ENCODE measurements around the gene DPP10.

Gene DPP10

DNA sequence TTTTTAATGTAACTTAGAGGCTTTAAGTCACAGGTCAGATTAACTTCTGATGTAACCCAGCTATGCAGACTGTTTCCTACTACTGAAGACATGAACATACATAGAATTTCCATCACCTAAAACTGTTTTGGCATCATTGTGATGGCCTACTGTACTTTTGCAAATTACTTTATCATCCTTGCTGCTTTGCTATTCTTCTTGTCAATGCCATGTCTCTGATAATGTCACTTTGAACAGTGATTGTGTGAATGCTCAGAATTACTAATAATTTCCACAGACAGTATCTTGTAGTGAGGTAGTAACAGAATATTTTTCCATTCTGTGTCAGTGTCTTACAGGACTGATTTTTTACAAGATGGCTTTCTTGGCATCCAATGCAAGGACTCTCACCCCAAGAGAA is 663.5 kb downstream of the DPP10 start:
- Histone ChIP-seq H3K36me3 (ENCODE audit: control insufficient read depth, insufficient read depth, low read length) (no peaks in the 10 kb centered on the region), H3K27ac (ENCODE audit: low read depth, low read length, severe bottlenecking) (no peak overlapping the region), H3K9me3 (ENCODE audit: control insufficient read depth, low read length) (no peaks in the 10 kb centered on the region), H3K4me3 (ENCODE audit: extremely low read depth, insufficient read depth, low read length, poor library complexity, severe bottlenecking) (no peak overlapping the region), H3K4me1 (ENCODE audit: control insufficient read depth, insufficient read depth, low read length, poor library complexity, severe bottlenecking) (no peaks in the 10 kb centered on the region)

DNA sequence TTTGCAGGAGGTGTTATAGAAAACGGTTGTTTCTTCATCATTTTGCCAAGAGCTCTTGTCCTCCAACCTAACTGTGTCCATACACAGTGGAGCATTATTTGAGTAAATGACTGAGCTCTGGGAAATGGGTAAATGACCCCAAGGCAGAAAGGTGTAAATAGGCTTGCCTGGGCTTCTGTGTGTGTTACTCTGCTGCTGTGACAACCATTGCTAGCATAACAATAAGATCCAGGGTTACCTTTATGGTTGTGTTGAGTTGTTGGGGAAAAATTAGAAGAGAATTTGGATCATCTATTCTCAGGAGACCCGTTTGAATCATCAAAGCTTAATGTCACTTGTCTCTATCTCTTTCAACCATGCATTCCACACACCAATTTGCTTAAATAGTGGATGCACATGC is 672.7 kb downstream of the DPP10 start:
- WGBS, 2 experiments (ENCODE audit: insufficient coverage in 2 of 2), result 73 to 80% methylated on average over 2 of the region's 2 CpGs
- no peaks in the 10 kb centered on the region for H3K9me3 ChIP-seq (ENCODE audit: control insufficient read depth, low read length)
- no peaks in the 10 kb centered on the region for H3K4me1 ChIP-seq (ENCODE audit: control insufficient read depth, insufficient read depth, low read length, poor library complexity, severe bottlenecking)
- no peak overlapping the region for H3K4me3 ChIP-seq (ENCODE audit: extremely low read depth, insufficient read depth, low read length, poor library complexity, severe bottlenecking)
- H3K27ac ChIP-seq (ENCODE audit: low read depth, low read length, severe bottlenecking), result no peak overlapping the region
- H3K36me3 ChIP-seq (ENCODE audit: control insufficient read depth, insufficient read depth, low read length), result no peaks in the 10 kb centered on the region

GRCh38 chr2:115118306-115118705 is 675.9 kb downstream of the DPP10 start:
- WGBS, 2 experiments (ENCODE audit: insufficient coverage in 2 of 2), result 80% methylated on average over 1 of the region's 2 CpGs; no CpG with 5 or more reads in 1 of the 2 experiments

GRCh38 chr2:115119086-115119485 is 676.6 kb downstream of the DPP10 start:
- Histone ChIP-seq H3K36me3 (ENCODE audit: control insufficient read depth, insufficient read depth, low read length) (no peaks in the 10 kb centered on the region), H3K9me3 (ENCODE audit: control insufficient read depth, low read length) (no peaks in the 10 kb centered on the region), H3K27ac (ENCODE audit: low read depth, low read length, severe bottlenecking) (no peak overlapping the region), H3K4me3 (ENCODE audit: extremely low read depth, insufficient read depth, low read length, poor library complexity, severe bottlenecking) (no peak overlapping the region), H3K4me1 (ENCODE audit: control insufficient read depth, insufficient read depth, low read length, poor library complexity, severe bottlenecking) (no peaks in the 10 kb centered on the region)
- no CpG with 5 or more reads among the region's 1 CpG for WGBS, 2 experiments (ENCODE audit: insufficient coverage in 2 of 2)

More at GRCh38 chr2:115118306-115118705, 675.9 kb downstream of the DPP10 start:
- Histone ChIP-seq H3K4me1 (ENCODE audit: control insufficient read depth, insufficient read depth, low read length, poor library complexity, severe bottlenecking) (no peaks in the 10 kb centered on the region), H3K27ac (ENCODE audit: low read depth, low read length, severe bottlenecking) (no peak overlapping the region), H3K9me3 (ENCODE audit: control insufficient read depth, low read length) (no peaks in the 10 kb centered on the region), H3K36me3 (ENCODE audit: control insufficient read depth, insufficient read depth, low read length) (no peaks in the 10 kb centered on the region), H3K4me3 (ENCODE audit: extremely low read depth, insufficient read depth, low read length, poor library complexity, severe bottlenecking) (no peak overlapping the region)

DNA sequence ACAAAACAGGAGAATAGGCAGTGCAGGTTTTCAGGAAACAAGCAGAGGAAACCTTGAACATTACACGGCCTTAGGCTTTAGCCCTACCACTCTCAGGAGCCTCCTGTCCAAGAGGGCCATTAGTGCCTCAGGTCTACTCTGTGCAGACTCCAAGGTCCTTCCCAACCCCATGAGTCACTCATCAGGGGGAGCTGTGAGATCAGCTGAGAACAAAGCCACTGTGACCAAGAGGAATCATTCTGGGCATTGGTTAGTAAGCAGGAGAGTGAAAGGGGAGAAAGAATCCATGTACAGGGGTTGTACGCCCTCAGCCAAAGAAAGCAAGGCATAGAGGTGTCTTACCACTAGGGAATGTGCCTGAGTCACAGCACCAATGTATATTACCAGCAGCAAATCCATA is 680.3 kb downstream of the DPP10 start:
- Histone ChIP-seq H3K27ac (ENCODE audit: low read depth, low read length, severe bottlenecking) (no peak overlapping the region), H3K4me1 (ENCODE audit: control insufficient read depth, insufficient read depth, low read length, poor library complexity, severe bottlenecking) (no peaks in the 10 kb centered on the region), H3K4me3 (ENCODE audit: extremely low read depth, insufficient read depth, low read length, poor library complexity, severe bottlenecking) (no peak overlapping the region), H3K9me3 (ENCODE audit: control insufficient read depth, low read length) (no peaks in the 10 kb centered on the region), H3K36me3 (ENCODE audit: control insufficient read depth, insufficient read depth, low read length) (no peaks in the 10 kb centered on the region)
- 89 to 100% methylated on average over 1 of the region's 2 CpGs for WGBS, 2 experiments (ENCODE audit: insufficient coverage in 2 of 2)

- Histone ChIP-seq H3K9me3 (ENCODE audit: control insufficient read depth, low read length) (no peaks in the 10 kb centered on the region), H3K36me3 (ENCODE audit: control insufficient read depth, insufficient read depth, low read length) (no peaks in the 10 kb centered on the region), H3K4me3 (ENCODE audit: extremely low read depth, insufficient read depth, low read length, poor library complexity, severe bottlenecking) (no peak overlapping the region), H3K4me1 (ENCODE audit: control insufficient read depth, insufficient read depth, low read length, poor library complexity, severe bottlenecking) (no peaks in the 10 kb centered on the region), H3K27ac (ENCODE audit: low read depth, low read length, severe bottlenecking) (no peak overlapping the region)
- WGBS, 2 experiments (ENCODE audit: insufficient coverage in 2 of 2), result no CpG with 5 or more reads among the region's 1 CpG
Measured at GRCh38 chr2:115124817-115125216, 682.4 kb downstream of the DPP10 start.

GRCh38 chr2:115129536-115129935 is 687.1 kb downstream of the DPP10 start:
- no peak overlapping the region for H3K27ac ChIP-seq (ENCODE audit: low read depth, low read length, severe bottlenecking)
- H3K36me3 ChIP-seq (ENCODE audit: control insufficient read depth, insufficient read depth, low read length), result no peaks in the 10 kb centered on the region
- H3K9me3 ChIP-seq (ENCODE audit: control insufficient read depth, low read length), result no peaks in the 10 kb centered on the region
- 80 to 81% methylated on average over 2 to 3 of the region's 3 CpGs for WGBS, 2 experiments (ENCODE audit: insufficient coverage in 2 of 2)
- H3K4me3 ChIP-seq (ENCODE audit: extremely low read depth, insufficient read depth, low read length, poor library complexity, severe bottlenecking), result no peak overlapping the region
- no peaks in the 10 kb centered on the region for H3K4me1 ChIP-seq (ENCODE audit: control insufficient read depth, insufficient read depth, low read length, poor library complexity, severe bottlenecking)

- Histone ChIP-seq H3K4me3 (ENCODE audit: extremely low read depth, insufficient read depth, low read length, poor library complexity, severe bottlenecking) (peak overlapping the region; percentile 48), H3K9me3 (ENCODE audit: control insufficient read depth, low read length) (no peaks in the 10 kb centered on the region), H3K4me1 (ENCODE audit: control insufficient read depth, insufficient read depth, low read length, poor library complexity, severe bottlenecking) (peaks cover 3% of the 10 kb centered on the region), H3K27ac (ENCODE audit: low read depth, low read length, severe bottlenecking) (no peak overlapping the region), H3K36me3 (ENCODE audit: control insufficient read depth, insufficient read depth, low read length) (no peaks in the 10 kb centered on the region)
- 78 to 85% methylated on average over 6 to 7 of the region's 12 CpGs for WGBS, 2 experiments (ENCODE audit: insufficient coverage in 2 of 2)
Measured at GRCh38 chr2:115160531-115161080, 718.2 kb downstream of the DPP10 start.

DNA sequence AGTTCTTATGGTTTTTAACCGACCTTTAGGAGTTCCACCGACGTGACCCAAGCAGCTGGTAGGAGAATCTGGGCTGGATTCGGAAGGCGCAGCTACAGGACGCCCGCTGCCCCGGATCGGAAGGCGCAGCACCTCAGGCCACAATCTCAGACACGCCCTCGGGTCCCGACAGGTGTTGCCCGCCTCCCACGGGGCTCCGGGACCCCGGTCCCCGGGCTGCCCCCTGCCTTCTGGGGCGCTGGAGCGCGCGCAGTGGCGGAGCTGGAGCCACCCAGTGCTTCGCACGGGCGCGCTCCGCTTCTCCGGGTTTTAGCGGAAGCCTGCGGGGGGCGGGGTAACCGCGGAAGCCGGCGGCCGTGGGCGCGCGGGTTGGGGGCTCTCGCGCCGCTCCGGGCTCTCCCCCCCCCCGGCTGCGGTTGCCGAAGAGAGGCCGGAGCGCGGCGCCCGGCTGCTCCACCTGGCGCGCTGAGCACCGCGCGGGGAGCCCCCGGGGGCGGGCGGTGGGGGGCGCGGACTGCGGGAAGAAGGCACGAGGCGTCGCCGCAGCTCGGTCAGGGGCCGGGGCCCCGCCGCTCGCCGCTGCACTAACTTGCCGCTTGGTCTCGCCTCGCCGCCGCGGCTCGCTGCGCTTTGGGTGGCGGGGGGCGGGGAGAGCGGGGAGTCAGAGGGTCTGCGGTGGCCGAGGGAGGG is 718.8 kb downstream of the DPP10 start:
- peak overlapping the region; percentile 48 for H3K4me3 ChIP-seq (ENCODE audit: extremely low read depth, insufficient read depth, low read length, poor library complexity, severe bottlenecking)

GRCh38 chr2:115161771-115162493 is 719.5 kb downstream of the DPP10 start:
- Histone ChIP-seq H3K9me3 (ENCODE audit: control insufficient read depth, low read length) (no peaks in the 10 kb centered on the region), H3K4me3 (ENCODE audit: extremely low read depth, insufficient read depth, low read length, poor library complexity, severe bottlenecking) (peak overlapping the region; percentile 48), H3K36me3 (ENCODE audit: control insufficient read depth, insufficient read depth, low read length) (no peaks in the 10 kb centered on the region), H3K27ac (ENCODE audit: low read depth, low read length, severe bottlenecking) (no peak overlapping the region), H3K4me1 (ENCODE audit: control insufficient read depth, insufficient read depth, low read length, poor library complexity, severe bottlenecking) (peaks cover 3% of the 10 kb centered on the region)
- WGBS, 2 experiments (ENCODE audit: insufficient coverage in 2 of 2), result 0% methylated on average over 39 to 42 of the region's 83 CpGs

More for the DNA sequence above, 718.8 kb downstream of the DPP10 start:
- Histone ChIP-seq H3K4me1 (ENCODE audit: control insufficient read depth, insufficient read depth, low read length, poor library complexity, severe bottlenecking) (peaks cover 3% of the 10 kb centered on the region), H3K9me3 (ENCODE audit: control insufficient read depth, low read length) (no peaks in the 10 kb centered on the region), H3K27ac (ENCODE audit: low read depth, low read length, severe bottlenecking) (no peak overlapping the region), H3K36me3 (ENCODE audit: control insufficient read depth, insufficient read depth, low read length) (no peaks in the 10 kb centered on the region)
- 1% methylated on average over 35 to 60 of the region's 86 CpGs for WGBS, 2 experiments (ENCODE audit: insufficient coverage in 2 of 2)
